Lung (tissue), 12 donors: Measurements from ENCODE around the gene ACTN1. TPM values are rescaled to one million over a fixed set of nuclear protein-coding genes. Genes with fewer than 3 reads are reported as not detected.
"Not testable (repeated sequence)": the region's sequence is repeated elsewhere in the genome, so short reads cannot be mapped to it uniquely, and the experiment has no call there.

Experiments
- ATAC-seq: fragments of 200-7000 bp; cut with Tn5 transposase; one replicate; pipeline ENCODE4 v1.9.1; 2020; ENCODE audit warnings: moderate number of reproducible peaks; ENCODE audit not compliant: insufficient read depth, low FRiP score
- DNase-seq, 3 donors: peaks; one replicate each; pipeline ENCODE4 v3.0.0-alpha.2; 2013 to 2017
- H3K27ac ChIP-seq, 2 donors: one replicate each; pipeline ENCODE4 v1.5.1; 2013; ENCODE audit warnings: mild to moderate bottlenecking in 2 of 2, moderate library complexity in 2 of 2, control low read depth in 1 of 2, inconsistent platforms in 1 of 2, low read depth in 1 of 2, low read length in 1 of 2
- H3K27me3 ChIP-seq, 3 donors: one replicate each; pipeline ENCODE4 v1.5.1; 2013; ENCODE audit warnings: low read length in 2 of 3; ENCODE audit not compliant: control insufficient read depth in 3 of 3, insufficient read depth in 3 of 3
- H3K36me3 ChIP-seq, 4 donors: one replicate each; pipeline ENCODE4 v1.5.1; 2013; ENCODE audit warnings: low read length in 4 of 4, mild to moderate bottlenecking in 1 of 4, moderate library complexity in 1 of 4; ENCODE audit not compliant: control insufficient read depth in 4 of 4, insufficient read depth in 4 of 4
- H3K4me1 ChIP-seq, 5 donors: one replicate each; pipeline ENCODE4 v1.5.1; 2013; ENCODE audit warnings: low read length in 5 of 5, mild to moderate bottlenecking in 2 of 5, moderate library complexity in 1 of 5; ENCODE audit not compliant: control insufficient read depth in 5 of 5, insufficient read depth in 5 of 5
- H3K4me3 ChIP-seq: one replicate; pipeline ENCODE4 v1.5.1; 2013; ENCODE audit warnings: mild to moderate bottlenecking, control low read depth, moderate library complexity
- H3K9ac ChIP-seq, 2 donors: one replicate each; pipeline ENCODE4 v1.5.1; 2013; ENCODE audit warnings: low read length in 2 of 2, control low read depth in 1 of 2; ENCODE audit not compliant: insufficient read depth in 1 of 2
- H3K9me3 ChIP-seq, 4 donors: one replicate each; pipeline ENCODE4 v1.5.1; 2013; ENCODE audit warnings: low read length in 3 of 4, mild to moderate bottlenecking in 1 of 4, moderate library complexity in 1 of 4; ENCODE audit not compliant: control insufficient read depth in 4 of 4, insufficient read depth in 3 of 4
- CTCF ChIP-seq: IDR thresholded peaks from 2 replicates; pipeline ENCODE4 v1.5.1; 2012; ENCODE audit warnings: mild to moderate bottlenecking; ENCODE audit errors: control extremely low read depth, extremely low read depth
- WGBS, 2 donors: extraction: QIAGEN DNeasy Blood & Tissue Kit; methylation state at CpG; one replicate each; pipeline ENCODE4 v1.1.7; 2013; 5-methylcytosine and 5-hydroxymethylcytosine counted together
- polyA plus RNA-seq, 2 donors: library from polyadenylated mRNA; stranded (reverse); fragments of 200-250 nt; gene quantifications; one replicate each; pipeline ENCODE4 v1.2.1, GENCODE V29; 2013
- total RNA-seq, 2 donors: library from RNA; depleted of rRNA in 1 of 2; stranded (reverse); fragments of >200 nt in 1 of 2; gene quantifications; one replicate each; pipeline ENCODE4 v1.2.1, GENCODE V29; 2014 to 2021
- donor health status: control.
- donor health status: control.
- donor health status: Bipolar disorder and iron deficiency.
- donor health status: healthy.
- donor health status: DM: yes; HTN: yes; CAD: no.

The ACTN1 gene
- total and polyA plus RNA-seq, 4 donors, result 40.9 to 168 (median 117) TPM

- H3K4me1 ChIP-seq, result no peaks in the 10 kb centered on the region
- no peak for TF ChIP-seq CTCF
- no peak overlapping the region for H3K27ac ChIP-seq
- ATAC-seq, result no peak
- no peaks in the 10 kb centered on the region for H3K27me3 ChIP-seq
- no peak overlapping the region for H3K4me3 ChIP-seq
- DNase-seq, result no peak
- H3K9ac ChIP-seq, result no peak overlapping the region
- 88 to 91% methylated on average over 6 of the region's 6 CpGs for WGBS, 2 donors
- H3K36me3 ChIP-seq, result no peaks in the 10 kb centered on the region
- H3K9me3 ChIP-seq, result peaks cover 0 to 2% (median 0%) of the 10 kb centered on the region in 4 donors
These were observed 125.4 kb downstream of the ACTN1 start for GRCh38 chr14:68853749-68854148.

GRCh38 chr14:68852493-68852892, 126.6 kb downstream of the ACTN1 start:
- not testable (repeated sequence) for H3K27me3 ChIP-seq, H3K27ac ChIP-seq, DNase-seq, H3K9ac ChIP-seq, ATAC-seq, H3K9me3 ChIP-seq, H3K36me3 ChIP-seq, H3K4me3 ChIP-seq, H3K4me1 ChIP-seq
- 96 to 97% methylated on average over 7 of the region's 7 CpGs for WGBS, 2 donors

GRCh38 chr14:68851078-68851477, 128.0 kb downstream of the ACTN1 start:
- Histone ChIP-seq H3K4me3 (no peak overlapping the region), H3K9ac (no peak overlapping the region), H3K9me3 (peaks cover 0 to 2% (median 0%) of the 10 kb centered on the region in 4 donors), H3K36me3 (no peaks in the 10 kb centered on the region), H3K4me1 (no peaks in the 10 kb centered on the region), H3K27ac (no peak overlapping the region), H3K27me3 (no peaks in the 10 kb centered on the region)
- DNase-seq (no peak), ATAC-seq (no peak)
- no peak for TF ChIP-seq CTCF
- WGBS, 2 donors, result 86 to 91% methylated on average over 5 of the region's 5 CpGs

GRCh38 chr14:68849416-68849815, 129.7 kb downstream of the ACTN1 start:
- no peak overlapping the region for H3K9ac ChIP-seq
- 87 to 97% methylated on average over 3 of the region's 3 CpGs for WGBS, 2 donors
- H3K4me3 ChIP-seq, result no peak overlapping the region
- no peak overlapping the region for H3K27ac ChIP-seq
- H3K9me3 ChIP-seq, result no peaks in the 10 kb centered on the region
- no peak for DNase-seq
- no peaks in the 10 kb centered on the region for H3K36me3 ChIP-seq
- H3K27me3 ChIP-seq, result no peaks in the 10 kb centered on the region
- no peak for ATAC-seq
- TF ChIP-seq CTCF, result no peak
- no peaks in the 10 kb centered on the region for H3K4me1 ChIP-seq
